ENCODE measurements around the gene ADARB2. TPM values are rescaled to one million over a fixed set of nuclear protein-coding genes. Genes with fewer than 3 reads are reported as not detected.

The ADARB2 gene
- total and polyA plus RNA-seq, 4 donors, result 0.55 to 0.70 (median 0.59) TPM; not detected in 1

GRCh38 chr10:1696106-1696505 lies 41.2 kb downstream of the ADARB2 start:
- no peaks in the 10 kb centered on the region for H3K9me3 ChIP-seq (ENCODE audit: control insufficient read depth in 4 of 4, low read length in 3 of 4)
- H3K4me1 ChIP-seq (ENCODE audit: control insufficient read depth in 4 of 4, insufficient read depth in 4 of 4, low read length in 3 of 4), result no peaks in the 10 kb centered on the region
- 88% methylated on average over 6 of the region's 6 CpGs for WGBS
- peaks cover 0 to 3% (median 0%) of the 10 kb centered on the region in 4 donors for H3K27me3 ChIP-seq (ENCODE audit: control insufficient read depth in 4 of 4, insufficient read depth in 4 of 4, low read length in 3 of 4)
- H3K27ac ChIP-seq (ENCODE audit: low read depth in 1 of 2, low read length in 2 of 2), result no peak overlapping the region
- TF ChIP-seq ATF3 (IDR thresholded peaks at IDR 0.05) (no peak), JUND (IDR thresholded peaks at IDR 0.05) (no peak), EGR1 (IDR thresholded peaks at IDR 0.05; ENCODE audit: low read depth in 2 of 2) (no peak), HNF4G (IDR thresholded peaks at IDR 0.05) (no peak), TAF1 (conservative IDR thresholded peaks at IDR 0.05) (no peak)
- no peak for DNase-seq (ENCODE audit: low spot score)
- no peak overlapping the region for H3K9ac ChIP-seq (ENCODE audit: low read depth in 1 of 2, low read length in 2 of 2)
- no peak overlapping the region for H3K4me3 ChIP-seq (ENCODE audit: low read depth in 1 of 3, low read length in 3 of 3)
- no peaks in the 10 kb centered on the region for H3K36me3 ChIP-seq (ENCODE audit: control insufficient read depth in 4 of 4, insufficient read depth in 3 of 4, low read depth in 1 of 4, low read length in 3 of 4)

- TF ChIP-seq GABPA (IDR thresholded peaks at IDR 0.05 in 1 of 2, conservative IDR thresholded peaks at IDR 0.05 in 1 of 2) (no peak), RAD21 (IDR thresholded peaks at IDR 0.05) (no peak), EGR1 (IDR thresholded peaks at IDR 0.05; ENCODE audit: low read depth in 2 of 2) (no peak), RXRA (IDR thresholded peaks at IDR 0.05) (no peak), TAF1 (conservative IDR thresholded peaks at IDR 0.05) (no peak), YY1 (IDR thresholded peaks at IDR 0.05) (no peak), MAX (IDR thresholded peaks at IDR 0.05) (no peak), HNF4G (IDR thresholded peaks at IDR 0.05) (no peak), CTCF (IDR thresholded peaks at IDR 0.05; ENCODE audit: low read depth, low read length, missing input control) (no peak), REST (IDR thresholded peaks at IDR 0.05) (no peak), SP1 (IDR thresholded peaks at IDR 0.05) (no peak), ATF3 (IDR thresholded peaks at IDR 0.05) (no peak), FOXA1 (IDR thresholded peaks at IDR 0.05) (no peak), JUND (IDR thresholded peaks at IDR 0.05) (no peak), ZBTB33 (IDR thresholded peaks at IDR 0.05) (no peak)
- no peaks in the 10 kb centered on the region for H3K36me3 ChIP-seq (ENCODE audit: control insufficient read depth in 4 of 4, insufficient read depth in 3 of 4, low read depth in 1 of 4, low read length in 3 of 4)
- no peak for DNase-seq (ENCODE audit: low spot score)
- H3K27me3 ChIP-seq (ENCODE audit: control insufficient read depth in 4 of 4, insufficient read depth in 4 of 4, low read length in 3 of 4), result peaks cover 0 to 3% (median 0%) of the 10 kb centered on the region in 4 donors
- H3K27ac ChIP-seq (ENCODE audit: low read depth in 1 of 2, low read length in 2 of 2), result no peak overlapping the region
- no peaks in the 10 kb centered on the region for H3K9me3 ChIP-seq (ENCODE audit: control insufficient read depth in 4 of 4, low read length in 3 of 4)
- WGBS, result 79% methylated on average over 5 of the region's 5 CpGs
- H3K4me1 ChIP-seq (ENCODE audit: control insufficient read depth in 4 of 4, insufficient read depth in 4 of 4, low read length in 3 of 4), result no peaks in the 10 kb centered on the region
- H3K9ac ChIP-seq (ENCODE audit: low read depth in 1 of 2, low read length in 2 of 2), result no peak overlapping the region
- no peak overlapping the region for H3K4me3 ChIP-seq (ENCODE audit: low read depth in 1 of 3, low read length in 3 of 3)
Observed at GRCh38 chr10:1690086-1690485, 47.2 kb downstream of the ADARB2 start.
